B cell (primary cell): ENCODE results near the gene CDK9. TPM values are rescaled to one million over a fixed set of nuclear protein-coding genes. Genes with fewer than 3 reads are reported as not detected.

Experiments
- ATAC-seq: fragments of 200-7000 bp; cut with Tn5 transposase; one replicate; pipeline ENCODE4 v1.10.0; 2021; ENCODE audit warnings: low read depth, mild to moderate bottlenecking, moderate number of reproducible peaks, moderate library complexity
- CTCF ChIA-PET: fragments of 350-600 bp; sonication (Branson Sonifier 250); formaldehyde crosslinking; loops from one replicate; lab custom pipeline; 2021; ENCODE audit warnings: antibody characterized with exemption, inconsistent platforms; lab: Charles Lee
- POLR2A ChIA-PET: fragments of 350-600 bp; sonication (Branson Sonifier 250); formaldehyde crosslinking; loops from one replicate; lab custom pipeline; 2021; ENCODE audit warnings: antibody characterized with exemption; lab: Charles Lee
- DNase-seq: peaks from one replicate; pipeline ENCODE4 v3.0.0; 2013
- H2AFZ ChIP-seq: 2 replicates; pipeline ENCODE4 v1.6.1; 2012; ENCODE audit warnings: mild to moderate bottlenecking, low read depth, low read length; ENCODE audit not compliant: insufficient read depth, poor library complexity, severe bottlenecking
- H3K27ac ChIP-seq, 2 donors: 1 replicate in 1 of 2; 2 replicates in 1 of 2; pipeline ENCODE4 v1.5.1; 2012 to 2013; ENCODE audit warnings: low read length in 2 of 2, mild to moderate bottlenecking in 2 of 2, moderate library complexity in 1 of 2
- H3K27me3 ChIP-seq, 4 experiments: fragments of 200-600 bp in 1 of 4; sonication (generic) in 1 of 4; replicated peaks in 1 of 4; 1 replicate in 2 of 4; 2 replicates in 2 of 4; pipeline versions ENCODE4 v1.6.1 to v1.7.0; 2013 to 2016; ENCODE audit warnings: low read length in 3 of 4, mild to moderate bottlenecking in 2 of 4, mixed read lengths in 1 of 4, moderate library complexity in 1 of 4; ENCODE audit not compliant: insufficient read depth in 4 of 4, control insufficient read depth in 3 of 4; ENCODE audit errors: control extremely low read depth in 1 of 4
- H3K36me3 ChIP-seq, 2 experiments: replicated peaks in 1 of 2; 1 replicate in 1 of 2; 2 replicates in 1 of 2; pipeline versions ENCODE4 v1.6.1 to v1.7.1; 2013; ENCODE audit warnings: low read length in 1 of 2; ENCODE audit not compliant: insufficient read depth in 2 of 2, control insufficient read depth in 1 of 2; ENCODE audit errors: control extremely low read depth in 1 of 2, extremely low read depth in 1 of 2
- H3K4me1 ChIP-seq, 2 donors: fragments of 200-600 bp in 1 of 2; sonication (generic) in 1 of 2; 1 replicate in 1 of 2; 2 replicates in 1 of 2; pipeline versions ENCODE4 v1.5.1 to v1.6.1; 2013 to 2017; ENCODE audit warnings: low read length in 2 of 2; ENCODE audit not compliant: control insufficient read depth in 2 of 2, insufficient read depth in 2 of 2
- H3K4me2 ChIP-seq: replicated peaks from 2 replicates; pipeline ENCODE3; 2012; ENCODE audit warnings: mild to moderate bottlenecking, low read depth, low read length; ENCODE audit not compliant: poor library complexity, severe bottlenecking
- H3K4me3 ChIP-seq, 5 experiments: fragments of 200-600 bp in 1 of 5; sonication (generic) in 1 of 5; 1 replicate in 3 of 5; 2 replicates in 2 of 5; pipeline versions ENCODE4 v1.5.1 to v1.7.0; 2011 to 2016; ENCODE audit warnings: low read length in 4 of 5, mild to moderate bottlenecking in 4 of 5, low read depth in 2 of 5, control low read depth in 1 of 5, moderate library complexity in 1 of 5; ENCODE audit not compliant: insufficient read depth in 1 of 5; ENCODE audit errors: control extremely low read depth in 1 of 5, extremely low read depth in 1 of 5
- H3K79me2 ChIP-seq: fragments of 200-600 bp; sonication (generic); one replicate; pipeline ENCODE4 v1.6.0; 2016; ENCODE audit warnings: low read length; ENCODE audit not compliant: control insufficient read depth, insufficient read depth
- H3K9ac ChIP-seq: fragments of 200-600 bp; sonication (generic); 2 replicates; pipeline ENCODE4 v1.6.1; 2017; ENCODE audit warnings: mild to moderate bottlenecking, low read length, moderate library complexity
- H3K9me3 ChIP-seq, 3 donors: one replicate each; pipeline versions ENCODE4 v1.6.1 to v1.7.1; 2013; ENCODE audit warnings: low read length in 2 of 3; ENCODE audit not compliant: control insufficient read depth in 2 of 3, insufficient read depth in 1 of 3; ENCODE audit errors: control extremely low read depth in 1 of 3
- H4K20me1 ChIP-seq: 2 replicates; pipeline ENCODE4 v1.6.0; 2012; ENCODE audit warnings: mild to moderate bottlenecking, low read length; ENCODE audit not compliant: insufficient read depth, control insufficient read depth, poor library complexity, severe bottlenecking
- H3K27ac Mint-ChIP-seq: one replicate; pipeline ENCODE4 v1.8.0; 2021; ENCODE audit warnings: mixed read lengths
- H3K27me3 Mint-ChIP-seq: one replicate; pipeline ENCODE4 v1.8.0; 2021; ENCODE audit warnings: mixed read lengths
- H3K4me1 Mint-ChIP-seq: one replicate; pipeline ENCODE4 v1.8.0; 2021; ENCODE audit warnings: mixed read lengths
- H3K4me3 Mint-ChIP-seq: one replicate; pipeline ENCODE4 v1.8.0; 2021; ENCODE audit warnings: mixed read lengths
- H3K9me3 Mint-ChIP-seq: one replicate; pipeline ENCODE4 v1.8.0; 2022; ENCODE audit warnings: mixed read lengths; ENCODE audit not compliant: insufficient read depth
- EZH2 ChIP-seq: IDR thresholded peaks from 2 replicates; pipeline ENCODE4 v1.6.1; 2012; ENCODE audit warnings: borderline replicate concordance, low read depth, mild to moderate bottlenecking, moderate library complexity, low read length; ENCODE audit not compliant: insufficient read depth, poor library complexity, severe bottlenecking
- WGBS: methylation state at CpG from one replicate; pipeline ENCODE4 v1.1.5; 2013; ENCODE audit warnings: missing lambda C conversion rate; ENCODE audit not compliant: insufficient coverage; 5-methylcytosine and 5-hydroxymethylcytosine counted together
- intact Hi-C: fragments of 100-400 bp; cut with micrococcal nuclease; formaldehyde crosslinking; loops from one replicate; pipeline ENCODE4 v1.10.0; 2022
- polyA plus RNA-seq: library from polyadenylated mRNA; depleted of rRNA; stranded (reverse); fragments of >200 nt; gene quantifications from 2 replicates; pipeline ENCODE4 v1.2.3, GENCODE V29; 2012
- total RNA-seq, 2 donors: library from RNA; stranded (reverse); fragments of 120-200 nt in 1 of 2; gene quantifications; 1 replicate in 1 of 2; 2 replicates in 1 of 2; pipeline versions ENCODE4 v1.2.3 to v1.2.4, GENCODE V29; 2013 to 2022
- TF ChIP-seq, protein P1 (sequence below): fragments of 200-600 bp; IDR thresholded peaks from one replicate; pipeline ENCODE4 v1.8.0; 2022; ENCODE audit warnings: antibody characterized with exemption, mild to moderate bottlenecking

The CDK9 gene
- total and polyA plus RNA-seq, 2 donors (not counting 1 experiment from before 2014, with no cell fraction given), result 145 to 176 TPM

DNA sequence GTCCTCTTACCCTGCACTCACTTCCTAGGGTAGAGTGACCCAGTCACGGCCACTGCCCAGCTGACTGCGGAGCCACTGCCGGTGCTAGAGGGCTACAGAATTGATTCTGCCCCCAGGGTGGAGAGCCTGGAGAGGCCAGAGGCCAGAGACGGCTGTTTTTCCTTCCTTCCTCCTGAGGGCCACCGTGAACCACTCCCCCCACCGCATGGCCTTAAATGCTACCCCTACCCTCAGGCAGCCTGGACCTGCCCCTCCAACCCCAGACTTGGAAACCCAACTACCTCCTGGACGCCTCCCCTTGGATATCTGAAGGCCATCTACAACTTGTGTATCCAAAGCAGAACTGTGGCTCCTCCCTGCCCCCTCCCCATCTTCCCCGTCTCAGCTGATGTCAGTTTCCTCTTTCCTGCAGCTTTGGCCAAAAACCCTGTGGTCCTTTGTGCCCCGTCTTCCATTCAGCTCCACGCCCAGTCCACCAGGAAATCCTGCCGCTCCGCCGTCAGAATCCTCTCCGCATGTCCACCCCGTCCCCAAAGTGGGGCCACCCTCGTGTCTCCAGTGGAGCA, 23.6 kb upstream of the CDK9 start:
- intact Hi-C loops, result no loop called here
- ChIA-PET CTCF (interaction anchor here (1.6 to 2.3 kb wide), 3 partner anchors 23 to 108 kb away, joined by 3 to 11 read pairs (median 5); partner anchors contain the start of gene CDK9), POLR2A (no interaction called here)
- Histone ChIP-seq H3K4me3 (no peak overlapping the region), H3K36me3 (peaks cover 0 to 78% of the 10 kb centered on the region in 2 experiments), H4K20me1 (peaks cover 99% of the 10 kb centered on the region), H2AFZ (no peak overlapping the region), H3K27ac (peak overlapping the region in 1 of 2 donors; percentile 12), H3K9ac (no peak overlapping the region), H3K4me1 (peaks cover 5 to 26% of the 10 kb centered on the region in 2 donors), H3K4me2 (no peak overlapping the region), H3K9me3 (no peaks in the 10 kb centered on the region), H3K27me3 (no peaks in the 10 kb centered on the region), H3K79me2 (peaks cover 97% of the 10 kb centered on the region)
- H3K9me3 Mint-ChIP-seq, result no peaks in the 10 kb centered on the region
- H3K27ac Mint-ChIP-seq, result peak overlapping the region; percentile 54
- DNase-seq (no peak), ATAC-seq (no peak)
- H3K4me1 Mint-ChIP-seq, result peaks cover 42% of the 10 kb centered on the region
- no peak overlapping the region for H3K4me3 Mint-ChIP-seq
- 71% methylated on average over 16 of the region's 16 CpGs for WGBS
- TF ChIP-seq EZH2, result no peak
- TF ChIP-seq, protein P1, sequence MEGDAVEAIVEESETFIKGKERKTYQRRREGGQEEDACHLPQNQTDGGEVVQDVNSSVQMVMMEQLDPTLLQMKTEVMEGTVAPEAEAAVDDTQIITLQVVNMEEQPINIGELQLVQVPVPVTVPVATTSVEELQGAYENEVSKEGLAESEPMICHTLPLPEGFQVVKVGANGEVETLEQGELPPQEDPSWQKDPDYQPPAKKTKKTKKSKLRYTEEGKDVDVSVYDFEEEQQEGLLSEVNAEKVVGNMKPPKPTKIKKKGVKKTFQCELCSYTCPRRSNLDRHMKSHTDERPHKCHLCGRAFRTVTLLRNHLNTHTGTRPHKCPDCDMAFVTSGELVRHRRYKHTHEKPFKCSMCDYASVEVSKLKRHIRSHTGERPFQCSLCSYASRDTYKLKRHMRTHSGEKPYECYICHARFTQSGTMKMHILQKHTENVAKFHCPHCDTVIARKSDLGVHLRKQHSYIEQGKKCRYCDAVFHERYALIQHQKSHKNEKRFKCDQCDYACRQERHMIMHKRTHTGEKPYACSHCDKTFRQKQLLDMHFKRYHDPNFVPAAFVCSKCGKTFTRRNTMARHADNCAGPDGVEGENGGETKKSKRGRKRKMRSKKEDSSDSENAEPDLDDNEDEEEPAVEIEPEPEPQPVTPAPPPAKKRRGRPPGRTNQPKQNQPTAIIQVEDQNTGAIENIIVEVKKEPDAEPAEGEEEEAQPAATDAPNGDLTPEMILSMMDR, result no peak
- no peaks in the 10 kb centered on the region for H3K27me3 Mint-ChIP-seq

DNA sequence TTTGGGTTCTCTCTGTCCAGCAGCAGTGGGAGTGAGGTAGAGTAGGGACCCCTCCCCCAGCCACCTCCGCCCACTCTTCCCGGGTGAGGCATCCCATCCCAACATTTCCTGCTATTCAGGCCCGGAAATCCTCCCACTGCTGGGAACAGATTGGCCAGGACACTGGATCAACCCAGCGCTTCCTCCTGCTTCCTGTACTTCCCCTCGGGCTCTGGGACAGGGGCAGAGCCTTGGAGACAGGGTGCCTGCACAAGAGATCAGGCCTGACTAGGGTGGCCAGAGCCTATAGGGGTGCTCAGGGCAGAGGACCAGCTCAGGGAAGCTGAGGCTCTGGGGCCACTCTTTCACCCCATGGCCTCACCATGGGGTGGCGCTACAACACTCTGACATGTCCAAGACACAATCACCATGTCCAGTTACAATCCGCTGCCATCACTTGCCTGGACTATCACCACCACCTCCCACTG, 21.9 kb upstream of the CDK9 start:
- no peak overlapping the region for H3K9ac ChIP-seq
- CTCF ChIA-PET, result interaction anchor here (0.6 to 3.6 kb wide), 10 partner anchors 12 to 161 kb away, joined by 3 to 25 read pairs (median 4); partner anchors contain the start of genes CDK9 and TOR2A
- peak; percentile 39 for ATAC-seq
- no peak for TF ChIP-seq EZH2
- TF ChIP-seq, protein P1, result peak; percentile 34
- H3K27me3 ChIP-seq, result no peaks in the 10 kb centered on the region
- Mint-ChIP-seq H3K9me3 (no peaks in the 10 kb centered on the region), H3K27ac (peak overlapping the region; percentile 73), H3K27me3 (no peaks in the 10 kb centered on the region), H3K4me3 (no peak overlapping the region), H3K4me1 (peaks cover 60% of the 10 kb centered on the region)
- no peak overlapping the region for H2AFZ ChIP-seq
- peaks cover 99% of the 10 kb centered on the region for H4K20me1 ChIP-seq
- POLR2A ChIA-PET, result no interaction called here
- H3K4me3 ChIP-seq, result no peak overlapping the region
- 81% methylated on average over 7 of the region's 7 CpGs for WGBS
- intact Hi-C loops, result no loop called here
- H3K9me3 ChIP-seq, result no peaks in the 10 kb centered on the region
- DNase-seq, result peak; percentile 44
- H3K27ac ChIP-seq, result peak overlapping the region in 1 of 2 donors; percentile 45
- peaks cover 22 to 44% of the 10 kb centered on the region in 2 donors for H3K4me1 ChIP-seq
- H3K79me2 ChIP-seq, result peaks cover 98% of the 10 kb centered on the region
- no peak overlapping the region for H3K4me2 ChIP-seq
- peaks cover 0 to 89% of the 10 kb centered on the region in 2 experiments for H3K36me3 ChIP-seq
